Measurements from ENCODE around the gene SYNGR1. TPM values are rescaled to one million over a fixed set of nuclear protein-coding genes. Genes with fewer than 3 reads are reported as not detected.

The SYNGR1 gene
- total RNA-seq, 1 experiment from 2014 or later = 0.35 TPM

DNA sequence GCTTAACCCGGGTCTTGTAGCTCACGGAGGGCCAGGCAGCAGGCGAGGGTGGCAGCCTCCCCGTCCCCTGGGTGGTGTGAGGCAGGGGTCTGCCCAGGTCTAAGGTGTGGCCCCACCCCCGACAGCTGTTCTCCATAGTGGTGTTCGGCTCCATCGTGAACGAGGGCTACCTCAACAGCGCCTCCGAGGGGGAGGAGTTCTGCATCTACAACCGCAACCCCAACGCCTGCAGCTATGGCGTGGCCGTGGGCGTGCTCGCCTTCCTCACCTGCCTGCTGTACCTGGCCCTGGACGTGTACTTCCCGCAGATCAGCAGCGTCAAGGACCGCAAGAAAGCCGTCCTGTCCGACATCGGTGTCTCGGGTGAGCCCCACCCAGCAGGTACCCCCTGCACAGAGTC lies 24.4 kb downstream of the SYNGR1 start:
- CTCF ChIA-PET = interaction anchor here (0.7 kb wide), 1 partner anchor 1143 kb away, joined by 3 read pairs; no protein-coding TSS in a partner anchor
- no peaks in the 10 kb centered on the region for H3K36me3 Mint-ChIP-seq (ENCODE audit: insufficient read depth, unreplicated experiment)
- no peak overlapping the region for H3K27ac Mint-ChIP-seq (ENCODE audit: low read depth, unreplicated experiment)
- H3K4me1 Mint-ChIP-seq (ENCODE audit: insufficient read depth, unreplicated experiment) = no peaks in the 10 kb centered on the region
- H3K4me3 Mint-ChIP-seq (ENCODE audit: unreplicated experiment) = no peak overlapping the region
- intact Hi-C loops (cut with micrococcal nuclease) = no loop called here
- POLR2A ChIA-PET = no interaction called here
- no peak for DNase-seq (ENCODE audit: unreplicated experiment)
- H3K9me3 Mint-ChIP-seq (ENCODE audit: unreplicated experiment) = no peaks in the 10 kb centered on the region
- TF ChIP-seq, protein P1, sequence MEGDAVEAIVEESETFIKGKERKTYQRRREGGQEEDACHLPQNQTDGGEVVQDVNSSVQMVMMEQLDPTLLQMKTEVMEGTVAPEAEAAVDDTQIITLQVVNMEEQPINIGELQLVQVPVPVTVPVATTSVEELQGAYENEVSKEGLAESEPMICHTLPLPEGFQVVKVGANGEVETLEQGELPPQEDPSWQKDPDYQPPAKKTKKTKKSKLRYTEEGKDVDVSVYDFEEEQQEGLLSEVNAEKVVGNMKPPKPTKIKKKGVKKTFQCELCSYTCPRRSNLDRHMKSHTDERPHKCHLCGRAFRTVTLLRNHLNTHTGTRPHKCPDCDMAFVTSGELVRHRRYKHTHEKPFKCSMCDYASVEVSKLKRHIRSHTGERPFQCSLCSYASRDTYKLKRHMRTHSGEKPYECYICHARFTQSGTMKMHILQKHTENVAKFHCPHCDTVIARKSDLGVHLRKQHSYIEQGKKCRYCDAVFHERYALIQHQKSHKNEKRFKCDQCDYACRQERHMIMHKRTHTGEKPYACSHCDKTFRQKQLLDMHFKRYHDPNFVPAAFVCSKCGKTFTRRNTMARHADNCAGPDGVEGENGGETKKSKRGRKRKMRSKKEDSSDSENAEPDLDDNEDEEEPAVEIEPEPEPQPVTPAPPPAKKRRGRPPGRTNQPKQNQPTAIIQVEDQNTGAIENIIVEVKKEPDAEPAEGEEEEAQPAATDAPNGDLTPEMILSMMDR (IDR thresholded peaks at IDR 0.05; ENCODE audit: unreplicated experiment) = no peak
- no peaks in the 10 kb centered on the region for H3K27me3 Mint-ChIP-seq (ENCODE audit: insufficient read depth, unreplicated experiment)
- no TSS peak for BruUV-seq (replicated peaks)

DNA sequence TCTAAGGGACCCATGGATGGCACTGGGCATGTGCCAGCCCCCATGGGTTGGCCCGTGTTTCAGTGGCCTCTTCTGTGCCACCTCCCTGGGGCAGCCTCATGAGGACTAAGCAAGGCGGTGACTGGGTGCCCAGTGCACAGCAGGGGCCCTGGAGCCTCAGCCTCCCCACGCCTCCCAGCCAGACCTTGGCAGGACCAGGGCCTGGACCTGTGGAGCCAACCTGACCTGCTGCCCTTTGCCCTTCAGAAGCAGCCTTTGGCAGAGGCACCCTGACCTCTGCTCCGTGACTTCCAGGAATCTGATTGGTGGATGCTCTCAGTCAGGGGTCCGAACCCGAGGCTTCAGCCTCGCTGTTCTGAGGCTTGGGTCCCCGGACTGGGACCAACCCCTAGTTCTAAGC lies 25.0 kb downstream of the SYNGR1 start:
- BruUV-seq (replicated peaks) = no TSS peak
- H3K36me3 Mint-ChIP-seq (ENCODE audit: insufficient read depth, unreplicated experiment) = no peaks in the 10 kb centered on the region
- no peaks in the 10 kb centered on the region for H3K27me3 Mint-ChIP-seq (ENCODE audit: insufficient read depth, unreplicated experiment)
- H3K4me1 Mint-ChIP-seq (ENCODE audit: insufficient read depth, unreplicated experiment) = no peaks in the 10 kb centered on the region
- H3K27ac Mint-ChIP-seq (ENCODE audit: low read depth, unreplicated experiment) = no peak overlapping the region
- no peaks in the 10 kb centered on the region for H3K9me3 Mint-ChIP-seq (ENCODE audit: unreplicated experiment)
- ChIA-PET CTCF (no interaction called here), POLR2A (no interaction called here)
- no peak overlapping the region for H3K4me3 Mint-ChIP-seq (ENCODE audit: unreplicated experiment)
- TF ChIP-seq, protein P1 (IDR thresholded peaks at IDR 0.05; ENCODE audit: unreplicated experiment) = no peak
- DNase-seq (ENCODE audit: unreplicated experiment) = no peak
- intact Hi-C loops (cut with micrococcal nuclease) = no loop called here

DNA sequence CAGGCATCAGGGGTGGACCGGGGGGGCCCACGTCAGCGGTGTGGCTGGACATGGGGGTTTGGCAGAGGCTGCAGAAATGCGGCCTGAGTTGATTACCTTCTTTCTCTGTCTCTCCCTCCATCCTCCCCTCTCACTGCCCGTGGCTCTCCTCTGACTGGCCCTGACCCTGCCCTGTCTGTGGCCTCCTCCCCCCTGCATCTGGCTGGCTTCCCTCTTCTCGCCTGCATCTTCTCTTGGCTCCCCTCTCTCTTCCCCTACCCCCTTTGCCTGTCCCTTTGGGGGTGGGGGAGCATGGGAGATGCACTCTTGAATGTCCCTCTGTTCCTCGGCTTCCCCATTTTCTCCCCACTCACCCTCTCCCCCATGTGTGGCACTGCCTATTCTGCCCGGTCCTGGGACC lies 25.9 kb downstream of the SYNGR1 start:
- POLR2A ChIA-PET = no interaction called here
- H3K27me3 Mint-ChIP-seq (ENCODE audit: insufficient read depth, unreplicated experiment) = no peaks in the 10 kb centered on the region
- no peaks in the 10 kb centered on the region for H3K9me3 Mint-ChIP-seq (ENCODE audit: unreplicated experiment)
- no peaks in the 10 kb centered on the region for H3K36me3 Mint-ChIP-seq (ENCODE audit: insufficient read depth, unreplicated experiment)
- no peaks in the 10 kb centered on the region for H3K4me1 Mint-ChIP-seq (ENCODE audit: insufficient read depth, unreplicated experiment)
- no peak overlapping the region for H3K27ac Mint-ChIP-seq (ENCODE audit: low read depth, unreplicated experiment)
- CTCF ChIA-PET = no interaction called here
- BruUV-seq (replicated peaks) = no TSS peak
- H3K4me3 Mint-ChIP-seq (ENCODE audit: unreplicated experiment) = no peak overlapping the region
- DNase-seq (ENCODE audit: unreplicated experiment) = no peak
- intact Hi-C loops (cut with micrococcal nuclease) = no loop called here
- TF ChIP-seq, protein P1 (IDR thresholded peaks at IDR 0.05; ENCODE audit: unreplicated experiment) = no peak

DNA sequence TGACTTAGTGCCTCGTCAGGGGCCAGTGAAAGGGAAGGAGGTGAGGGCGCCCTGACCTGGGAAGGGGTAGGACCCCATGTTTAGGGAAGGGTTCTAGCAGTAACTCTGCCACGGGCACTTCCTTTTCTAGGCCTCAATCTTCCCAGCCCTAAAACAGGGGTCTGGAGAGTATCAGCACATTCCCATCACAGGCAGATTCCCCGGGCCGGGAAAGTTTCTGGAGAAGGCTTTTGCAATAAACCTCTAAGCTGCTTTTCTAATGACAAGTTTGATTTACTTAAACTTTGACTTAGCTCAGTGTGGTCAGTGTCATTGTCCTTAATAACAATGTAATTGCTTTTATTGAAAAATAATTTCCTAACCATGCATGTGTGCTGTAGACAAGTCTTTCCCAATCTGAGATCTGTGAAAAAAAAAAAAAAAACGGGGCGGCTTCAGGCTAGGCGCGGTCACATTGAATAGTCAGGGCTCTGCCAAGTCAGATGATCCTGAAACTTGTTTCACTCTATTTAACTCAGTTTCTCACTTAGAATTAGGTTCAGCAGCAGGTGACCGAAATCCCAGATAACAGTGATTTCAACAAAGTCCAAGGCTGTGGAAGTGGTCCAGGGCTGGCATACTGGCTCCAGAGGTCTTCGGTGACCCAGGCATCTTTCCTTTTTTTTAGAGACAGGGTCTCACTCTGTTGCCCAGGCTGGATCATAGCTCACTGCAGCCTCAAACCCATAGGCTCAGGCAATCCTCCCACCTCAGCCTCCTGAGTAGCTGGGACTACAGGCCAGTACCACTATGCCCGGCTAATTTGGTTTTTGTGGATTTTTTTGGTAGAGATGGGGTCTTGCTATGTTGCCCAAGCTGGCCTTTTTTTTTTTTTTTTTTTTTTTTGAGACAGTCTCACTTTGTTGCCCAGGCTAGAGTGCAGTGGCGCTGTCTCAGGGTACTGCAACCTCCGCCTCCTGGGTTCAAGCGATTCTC lies 30.3 kb downstream of the SYNGR1 start:
- Mint-ChIP-seq H3K4me1 (ENCODE audit: insufficient read depth, unreplicated experiment) (no peaks in the 10 kb centered on the region), H3K36me3 (ENCODE audit: insufficient read depth, unreplicated experiment) (no peaks in the 10 kb centered on the region), H3K27me3 (ENCODE audit: insufficient read depth, unreplicated experiment) (no peaks in the 10 kb centered on the region), H3K9me3 (ENCODE audit: unreplicated experiment) (no peaks in the 10 kb centered on the region), H3K4me3 (ENCODE audit: unreplicated experiment) (no peak overlapping the region), H3K27ac (ENCODE audit: low read depth, unreplicated experiment) (no peak overlapping the region)
- intact Hi-C loops (cut with micrococcal nuclease) = no loop called here
- POLR2A ChIA-PET = no interaction called here
- TF ChIP-seq, protein P1 (IDR thresholded peaks at IDR 0.05; ENCODE audit: unreplicated experiment) = no peak
- BruUV-seq (replicated peaks) = no TSS peak
- CTCF ChIA-PET = no interaction called here
- no peak for DNase-seq (ENCODE audit: unreplicated experiment)

Measured in MCF 10A (cell line).